ENCODE measurements around the gene LRRC74A.

DNA sequence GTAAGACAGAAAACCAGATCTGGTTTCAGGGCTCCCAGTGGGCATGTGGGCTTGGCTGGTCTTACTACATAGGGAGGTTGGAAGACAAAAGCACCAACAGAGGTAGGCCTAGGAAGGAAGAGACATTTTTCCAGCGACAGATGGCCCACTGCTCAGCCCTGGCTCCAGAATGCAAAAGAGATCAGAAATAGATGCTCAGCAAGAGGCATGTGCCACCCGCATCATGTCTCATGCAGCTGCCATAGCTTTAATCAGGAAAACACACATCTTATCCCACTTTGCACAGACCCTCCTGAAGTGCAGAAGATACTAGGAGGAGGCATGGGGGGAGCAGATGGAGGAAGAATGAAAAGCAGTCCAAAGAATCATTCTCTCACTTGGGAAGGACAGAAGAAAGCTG lies 39.6 kb upstream of the LRRC74A start:
- TF ChIP-seq, protein P1, sequence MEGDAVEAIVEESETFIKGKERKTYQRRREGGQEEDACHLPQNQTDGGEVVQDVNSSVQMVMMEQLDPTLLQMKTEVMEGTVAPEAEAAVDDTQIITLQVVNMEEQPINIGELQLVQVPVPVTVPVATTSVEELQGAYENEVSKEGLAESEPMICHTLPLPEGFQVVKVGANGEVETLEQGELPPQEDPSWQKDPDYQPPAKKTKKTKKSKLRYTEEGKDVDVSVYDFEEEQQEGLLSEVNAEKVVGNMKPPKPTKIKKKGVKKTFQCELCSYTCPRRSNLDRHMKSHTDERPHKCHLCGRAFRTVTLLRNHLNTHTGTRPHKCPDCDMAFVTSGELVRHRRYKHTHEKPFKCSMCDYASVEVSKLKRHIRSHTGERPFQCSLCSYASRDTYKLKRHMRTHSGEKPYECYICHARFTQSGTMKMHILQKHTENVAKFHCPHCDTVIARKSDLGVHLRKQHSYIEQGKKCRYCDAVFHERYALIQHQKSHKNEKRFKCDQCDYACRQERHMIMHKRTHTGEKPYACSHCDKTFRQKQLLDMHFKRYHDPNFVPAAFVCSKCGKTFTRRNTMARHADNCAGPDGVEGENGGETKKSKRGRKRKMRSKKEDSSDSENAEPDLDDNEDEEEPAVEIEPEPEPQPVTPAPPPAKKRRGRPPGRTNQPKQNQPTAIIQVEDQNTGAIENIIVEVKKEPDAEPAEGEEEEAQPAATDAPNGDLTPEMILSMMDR (optimal IDR thresholded peaks at IDR 0.05 in 1 of 3, IDR thresholded peaks at IDR 0.05 in 1 of 3, conservative IDR thresholded peaks at IDR 0.05 in 1 of 3; ENCODE audit: extremely low read depth in 1 of 3, insufficient read depth in 2 of 3, low read length in 3 of 3) = no peak
- no peak for TF ChIP-seq EZH2 (IDR thresholded peaks at IDR 0.05; ENCODE audit: low read length)

All from keratinocyte (primary cell).